ENCODE results near the gene UBE2E1. TPM values are rescaled to one million over a fixed set of nuclear protein-coding genes. Genes with fewer than 3 reads are reported as not detected.

UBE2E1 gene
- polyA plus RNA-seq (ENCODE audit: insufficient read length in 4 of 4): 100 to 1,000 TPM; 139 to 160 (median 149) TPM

GRCh38 chr3:23805633-23806533 is at the start of gene UBE2E1:
TSS of gene UBE2E1 (plus strand) at chr3:23805955. CDS start at chr3:23807270, 1,315 bp downstream.
- no peak for DNase-seq (ENCODE audit: low read depth in 4 of 4, low spot score in 2 of 4)

- no peak for DNase-seq (ENCODE audit: low read depth in 4 of 4, low spot score in 2 of 4)
These were observed 49.4 kb upstream of the UBE2E1 start for GRCh38 chr3:23756206-23756840.

- no peak for DNase-seq (ENCODE audit: low read depth in 4 of 4, low spot score in 2 of 4)
These were observed 47.4 kb upstream of the UBE2E1 start for GRCh38 chr3:23758253-23758838.

GRCh38 chr3:23760325-23760724 is 45.4 kb upstream of the UBE2E1 start:
- DNase-seq (ENCODE audit: low read depth in 4 of 4, low spot score in 2 of 4): no peak

GRCh38 chr3:23760871-23761373 is 44.8 kb upstream of the UBE2E1 start:
- no peak for DNase-seq (ENCODE audit: low read depth in 4 of 4, low spot score in 2 of 4)

- DNase-seq (ENCODE audit: low read depth in 4 of 4, low spot score in 2 of 4): no peak
These were observed 44.3 kb upstream of the UBE2E1 start for GRCh38 chr3:23761440-23761896.

GRCh38 chr3:23762214-23762613 is 43.5 kb upstream of the UBE2E1 start:
- no peak for DNase-seq (ENCODE audit: low read depth in 4 of 4, low spot score in 2 of 4)

GRCh38 chr3:23762759-23763477 is 42.8 kb upstream of the UBE2E1 start:
- DNase-seq (ENCODE audit: low read depth in 4 of 4, low spot score in 2 of 4): no peak

GRCh38 chr3:23764407-23764806 is 41.3 kb upstream of the UBE2E1 start:
- no peak for DNase-seq (ENCODE audit: low read depth in 4 of 4, low spot score in 2 of 4)

GRCh38 chr3:23767546-23767945 is 38.2 kb upstream of the UBE2E1 start:
- DNase-seq (ENCODE audit: low read depth in 4 of 4, low spot score in 2 of 4): no peak

GRCh38 chr3:23775254-23775909 is 30.4 kb upstream of the UBE2E1 start:
- no peak for DNase-seq (ENCODE audit: low read depth in 4 of 4, low spot score in 2 of 4)

GRCh38 chr3:23776352-23776891 is 29.3 kb upstream of the UBE2E1 start:
- no peak for DNase-seq (ENCODE audit: low read depth in 4 of 4, low spot score in 2 of 4)

- DNase-seq (ENCODE audit: low read depth in 4 of 4, low spot score in 2 of 4): peak in 1 of 4 donors; percentile 57
These were observed 27.3 kb upstream of the UBE2E1 start for GRCh38 chr3:23778446-23778845.

GRCh38 chr3:23779841-23780240 is 25.9 kb upstream of the UBE2E1 start:
- DNase-seq (ENCODE audit: low read depth in 4 of 4, low spot score in 2 of 4): no peak

GRCh38 chr3:23781051-23781450 is 24.7 kb upstream of the UBE2E1 start:
- no peak for DNase-seq (ENCODE audit: low read depth in 4 of 4, low spot score in 2 of 4)

- no peak for DNase-seq (ENCODE audit: low read depth in 4 of 4, low spot score in 2 of 4)
These were observed 23.9 kb upstream of the UBE2E1 start for GRCh38 chr3:23781871-23782270.

GRCh38 chr3:23785097-23785645 is 20.6 kb upstream of the UBE2E1 start:
- no peak for DNase-seq (ENCODE audit: low read depth in 4 of 4, low spot score in 2 of 4)

GRCh38 chr3:23785882-23786281 is 19.9 kb upstream of the UBE2E1 start:
- no peak for DNase-seq (ENCODE audit: low read depth in 4 of 4, low spot score in 2 of 4)

GRCh38 chr3:23791678-23792077 is 14.1 kb upstream of the UBE2E1 start:
- DNase-seq (ENCODE audit: low read depth in 4 of 4, low spot score in 2 of 4): no peak

Measured in left renal cortex interstitium (tissue), 4 donors.